Measurements from ENCODE around the gene LRRN4CL. TPM values are rescaled to one million over a fixed set of nuclear protein-coding genes. Genes with fewer than 3 reads are reported as not detected.

Gene LRRN4CL
- total RNA-seq, 1 donor from 2014 or later: not detected

- no peak overlapping the region for H3K4me3 ChIP-seq (ENCODE audit: low read depth, low read length)
- DNase-seq (ENCODE audit: low read depth): no peak
- no peak for TF ChIP-seq CTCF (conservative IDR thresholded peaks at IDR 0.05; ENCODE audit: low read depth, low read length)
Measured at GRCh38 chr11:62716206-62716605, 26.9 kb upstream of the LRRN4CL start.

- H3K4me3 ChIP-seq (ENCODE audit: low read depth, low read length): no peak overlapping the region
- TF ChIP-seq CTCF (conservative IDR thresholded peaks at IDR 0.05; ENCODE audit: low read depth, low read length): no peak
- DNase-seq (ENCODE audit: low read depth): no peak
Measured at GRCh38 chr11:62715150-62716130, 26.1 kb upstream of the LRRN4CL start.

- H3K4me3 ChIP-seq (ENCODE audit: low read depth, low read length): no peak overlapping the region
- TF ChIP-seq CTCF (conservative IDR thresholded peaks at IDR 0.05; ENCODE audit: low read depth, low read length): no peak
- DNase-seq (ENCODE audit: low read depth): no peak
Measured at GRCh38 chr11:62713343-62713742, 24.0 kb upstream of the LRRN4CL start.

- H3K4me3 ChIP-seq (ENCODE audit: low read depth, low read length): no peak overlapping the region
- TF ChIP-seq CTCF (conservative IDR thresholded peaks at IDR 0.05; ENCODE audit: low read depth, low read length): no peak
- no peak for DNase-seq (ENCODE audit: low read depth)
Measured at GRCh38 chr11:62712861-62713260, 23.5 kb upstream of the LRRN4CL start.

GRCh38 chr11:62712276-62712812 is 23.0 kb upstream of the LRRN4CL start:
- TF ChIP-seq CTCF (conservative IDR thresholded peaks at IDR 0.05; ENCODE audit: low read depth, low read length): no peak
- no peak overlapping the region for H3K4me3 ChIP-seq (ENCODE audit: low read depth, low read length)
- DNase-seq (ENCODE audit: low read depth): no peak

- DNase-seq (ENCODE audit: low read depth): no peak
- peak overlapping the region; percentile 62 for H3K4me3 ChIP-seq (ENCODE audit: low read depth, low read length)
- no peak for TF ChIP-seq CTCF (conservative IDR thresholded peaks at IDR 0.05; ENCODE audit: low read depth, low read length)
Measured at GRCh38 chr11:62710001-62710345, 20.6 kb upstream of the LRRN4CL start.

Data from epithelial cell of proximal tubule (primary cell).